ENCODE results near the gene KSR2. TPM values are rescaled to one million over a fixed set of nuclear protein-coding genes. Genes with fewer than 3 reads are reported as not detected.

The KSR2 gene
- total RNA-seq, 1 experiment from 2014 or later: not detected

DNA sequence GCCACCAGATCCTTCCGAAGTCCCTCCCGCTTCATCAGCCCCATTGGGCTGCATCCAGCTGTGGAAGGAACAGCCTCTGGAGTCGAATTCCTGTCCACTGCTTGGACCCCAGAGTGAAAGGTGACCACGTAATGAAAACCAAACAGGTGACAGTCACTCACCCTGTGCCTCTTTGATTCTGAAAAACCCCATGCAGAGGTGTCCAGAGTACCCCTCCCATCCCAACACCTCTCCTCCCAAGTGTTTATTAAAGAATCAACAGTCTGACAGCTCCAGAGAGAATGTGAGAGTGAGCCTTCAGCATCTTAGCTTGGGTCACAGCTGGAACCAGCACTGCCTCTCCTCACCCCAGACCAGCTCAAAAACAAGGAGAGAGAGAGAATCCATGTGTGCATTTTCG lies 428.8 kb downstream of the KSR2 start:
- H3K27me3 ChIP-seq (replicated peaks; ENCODE audit: insufficient read depth, low read depth, low read length, poor library complexity): peaks cover 7% of the 10 kb centered on the region
- ChIA-PET CTCF (no interaction called here), POLR2A (ENCODE audit: low non-redundant PET) (no interaction called here)
- H3K9me3 ChIP-seq (ENCODE audit: low read depth, low read length, poor library complexity, severe bottlenecking): no peaks in the 10 kb centered on the region
- intact Hi-C loops (cut with micrococcal nuclease; ENCODE audit: unreplicated experiment): no loop called here
- TF ChIP-seq, protein P1, sequence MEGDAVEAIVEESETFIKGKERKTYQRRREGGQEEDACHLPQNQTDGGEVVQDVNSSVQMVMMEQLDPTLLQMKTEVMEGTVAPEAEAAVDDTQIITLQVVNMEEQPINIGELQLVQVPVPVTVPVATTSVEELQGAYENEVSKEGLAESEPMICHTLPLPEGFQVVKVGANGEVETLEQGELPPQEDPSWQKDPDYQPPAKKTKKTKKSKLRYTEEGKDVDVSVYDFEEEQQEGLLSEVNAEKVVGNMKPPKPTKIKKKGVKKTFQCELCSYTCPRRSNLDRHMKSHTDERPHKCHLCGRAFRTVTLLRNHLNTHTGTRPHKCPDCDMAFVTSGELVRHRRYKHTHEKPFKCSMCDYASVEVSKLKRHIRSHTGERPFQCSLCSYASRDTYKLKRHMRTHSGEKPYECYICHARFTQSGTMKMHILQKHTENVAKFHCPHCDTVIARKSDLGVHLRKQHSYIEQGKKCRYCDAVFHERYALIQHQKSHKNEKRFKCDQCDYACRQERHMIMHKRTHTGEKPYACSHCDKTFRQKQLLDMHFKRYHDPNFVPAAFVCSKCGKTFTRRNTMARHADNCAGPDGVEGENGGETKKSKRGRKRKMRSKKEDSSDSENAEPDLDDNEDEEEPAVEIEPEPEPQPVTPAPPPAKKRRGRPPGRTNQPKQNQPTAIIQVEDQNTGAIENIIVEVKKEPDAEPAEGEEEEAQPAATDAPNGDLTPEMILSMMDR (conservative IDR thresholded peaks at IDR 0.05; ENCODE audit: low read depth, low read length): no peak
- TF ChIP-seq EZH2 (IDR thresholded peaks at IDR 0.05; ENCODE audit: borderline replicate concordance, low read depth, low read length, poor library complexity, severe bottlenecking): no peak
- BruUV-seq (replicated peaks): no TSS peak
- no peak overlapping the region for H3K4me3 ChIP-seq (ENCODE audit: low read depth, low read length, poor library complexity, severe bottlenecking)
- H3K36me3 ChIP-seq (ENCODE audit: insufficient read depth, low read length, poor library complexity, severe bottlenecking): no peaks in the 10 kb centered on the region
- H3K4me1 ChIP-seq (ENCODE audit: insufficient read depth, low read length, poor library complexity, severe bottlenecking): no peaks in the 10 kb centered on the region
- H3K27ac ChIP-seq (ENCODE audit: low read depth, low read length, poor library complexity, severe bottlenecking): no peak overlapping the region
- DNase-seq (ENCODE audit: low spot score): no peak

DNA sequence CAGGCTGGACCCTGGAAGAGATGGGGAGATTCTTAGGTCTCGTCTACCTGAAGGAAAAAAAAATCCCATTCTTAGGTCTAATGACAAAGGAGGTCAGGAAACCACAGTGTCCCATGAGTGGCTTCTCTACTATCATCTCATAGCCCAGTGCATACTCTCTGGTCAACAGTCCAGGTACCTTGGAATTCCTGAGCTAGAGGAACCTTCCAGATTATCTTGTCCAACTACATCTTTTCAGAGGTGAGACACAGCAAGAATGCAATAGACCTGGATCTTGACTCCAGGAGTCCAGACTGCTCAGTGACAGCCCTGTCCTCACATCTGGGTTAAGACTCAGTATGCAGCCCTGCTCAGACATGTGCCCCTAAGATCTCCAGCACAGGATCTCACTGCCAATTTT lies 429.9 kb downstream of the KSR2 start:
- no peak for DNase-seq (ENCODE audit: low spot score)
- intact Hi-C loops (cut with micrococcal nuclease; ENCODE audit: unreplicated experiment): no loop called here
- CTCF ChIA-PET: no interaction called here
- Histone ChIP-seq H3K9me3 (ENCODE audit: low read depth, low read length, poor library complexity, severe bottlenecking) (no peaks in the 10 kb centered on the region), H3K36me3 (ENCODE audit: insufficient read depth, low read length, poor library complexity, severe bottlenecking) (no peaks in the 10 kb centered on the region), H3K27ac (ENCODE audit: low read depth, low read length, poor library complexity, severe bottlenecking) (no peak overlapping the region), H3K4me3 (ENCODE audit: low read depth, low read length, poor library complexity, severe bottlenecking) (no peak overlapping the region), H3K27me3 (replicated peaks; ENCODE audit: insufficient read depth, low read depth, low read length, poor library complexity) (peaks cover 13% of the 10 kb centered on the region), H3K4me1 (ENCODE audit: insufficient read depth, low read length, poor library complexity, severe bottlenecking) (no peaks in the 10 kb centered on the region)
- no peak for TF ChIP-seq EZH2 (IDR thresholded peaks at IDR 0.05; ENCODE audit: borderline replicate concordance, low read depth, low read length, poor library complexity, severe bottlenecking)
- TF ChIP-seq, protein P1 (conservative IDR thresholded peaks at IDR 0.05; ENCODE audit: low read depth, low read length): no peak
- POLR2A ChIA-PET (ENCODE audit: low non-redundant PET): no interaction called here
- BruUV-seq (replicated peaks): no TSS peak

DNA sequence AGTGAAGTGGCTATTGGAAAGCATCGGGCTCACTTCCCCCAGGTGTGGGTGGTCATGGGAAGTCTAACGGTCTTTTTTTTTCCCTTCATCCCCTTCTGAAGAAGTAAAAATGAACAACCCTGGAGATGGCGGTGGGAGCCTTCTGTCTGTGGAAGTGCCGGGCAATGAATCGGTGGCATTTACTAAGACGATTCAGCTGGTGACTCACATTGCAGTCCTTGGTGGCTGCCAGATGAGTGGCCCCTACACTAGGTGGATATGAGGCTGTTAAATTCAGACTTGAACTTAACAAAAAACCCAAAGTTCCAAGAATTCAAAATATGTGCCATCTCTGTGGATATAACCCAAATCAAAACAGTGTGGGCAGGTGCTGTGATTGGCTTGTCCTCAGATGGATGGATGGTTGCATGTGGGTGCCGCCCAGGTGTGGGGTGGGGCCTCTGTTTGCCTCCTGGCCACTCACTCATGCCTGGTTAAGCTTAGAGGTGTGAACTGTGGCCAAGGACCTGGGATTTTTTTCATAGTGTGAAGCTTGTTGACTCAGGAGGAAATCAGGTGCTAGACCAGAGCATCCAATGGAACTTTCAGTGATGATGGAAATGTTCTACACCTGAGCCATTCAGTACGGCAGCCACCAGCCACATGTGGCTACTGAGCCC lies 430.6 kb downstream of the KSR2 start:
- Histone ChIP-seq H3K4me3 (ENCODE audit: low read depth, low read length, poor library complexity, severe bottlenecking) (no peak overlapping the region), H3K9me3 (ENCODE audit: low read depth, low read length, poor library complexity, severe bottlenecking) (no peaks in the 10 kb centered on the region), H3K27me3 (replicated peaks; ENCODE audit: insufficient read depth, low read depth, low read length, poor library complexity) (peaks cover 13% of the 10 kb centered on the region), H3K4me1 (ENCODE audit: insufficient read depth, low read length, poor library complexity, severe bottlenecking) (no peaks in the 10 kb centered on the region), H3K36me3 (ENCODE audit: insufficient read depth, low read length, poor library complexity, severe bottlenecking) (no peaks in the 10 kb centered on the region), H3K27ac (ENCODE audit: low read depth, low read length, poor library complexity, severe bottlenecking) (no peak overlapping the region)
- no peak for DNase-seq (ENCODE audit: low spot score)
- intact Hi-C loops (cut with micrococcal nuclease; ENCODE audit: unreplicated experiment): no loop called here
- no TSS peak for BruUV-seq (replicated peaks)
- no peak for TF ChIP-seq EZH2 (IDR thresholded peaks at IDR 0.05; ENCODE audit: borderline replicate concordance, low read depth, low read length, poor library complexity, severe bottlenecking)
- TF ChIP-seq, protein P1 (conservative IDR thresholded peaks at IDR 0.05; ENCODE audit: low read depth, low read length): no peak
- POLR2A ChIA-PET (ENCODE audit: low non-redundant PET): no interaction called here
- CTCF ChIA-PET: no interaction called here

Measured in A673 (cell line).